Activated CD8-positive, alpha-beta memory T cell treated with anti-CD3 and anti-CD28 coated beads for 48 hours (primary cell): ENCODE measurements around the gene GRB2.

Experiments
- DNase-seq, 3 experiments: peaks; one replicate each; pipeline ENCODE4 v3.0.0-alpha.2; 2020; ENCODE audit warnings: low read depth in 2 of 3, low spot score in 2 of 3

GRB2 gene

DNA sequence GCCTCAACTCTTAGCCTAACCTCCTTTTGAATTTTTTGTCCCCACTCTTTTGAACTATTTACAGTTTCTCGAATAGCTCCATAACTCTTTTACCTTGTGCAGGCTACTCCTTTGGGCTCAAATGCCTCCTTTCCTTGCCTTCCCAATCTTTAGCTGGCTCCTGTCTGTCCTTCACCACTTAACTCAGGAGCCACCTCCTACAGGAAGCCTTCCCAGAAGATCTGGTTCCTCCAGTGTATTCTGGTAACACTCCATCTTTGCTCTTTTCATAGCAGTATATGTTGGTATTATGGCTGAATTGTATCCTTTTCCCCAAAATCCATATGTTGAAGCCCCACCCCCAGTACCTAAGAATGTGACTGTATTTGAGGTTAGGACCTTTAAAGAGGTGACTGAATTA is 9.0 kb upstream of the GRB2 start:
- DNase-seq = no peak

DNA sequence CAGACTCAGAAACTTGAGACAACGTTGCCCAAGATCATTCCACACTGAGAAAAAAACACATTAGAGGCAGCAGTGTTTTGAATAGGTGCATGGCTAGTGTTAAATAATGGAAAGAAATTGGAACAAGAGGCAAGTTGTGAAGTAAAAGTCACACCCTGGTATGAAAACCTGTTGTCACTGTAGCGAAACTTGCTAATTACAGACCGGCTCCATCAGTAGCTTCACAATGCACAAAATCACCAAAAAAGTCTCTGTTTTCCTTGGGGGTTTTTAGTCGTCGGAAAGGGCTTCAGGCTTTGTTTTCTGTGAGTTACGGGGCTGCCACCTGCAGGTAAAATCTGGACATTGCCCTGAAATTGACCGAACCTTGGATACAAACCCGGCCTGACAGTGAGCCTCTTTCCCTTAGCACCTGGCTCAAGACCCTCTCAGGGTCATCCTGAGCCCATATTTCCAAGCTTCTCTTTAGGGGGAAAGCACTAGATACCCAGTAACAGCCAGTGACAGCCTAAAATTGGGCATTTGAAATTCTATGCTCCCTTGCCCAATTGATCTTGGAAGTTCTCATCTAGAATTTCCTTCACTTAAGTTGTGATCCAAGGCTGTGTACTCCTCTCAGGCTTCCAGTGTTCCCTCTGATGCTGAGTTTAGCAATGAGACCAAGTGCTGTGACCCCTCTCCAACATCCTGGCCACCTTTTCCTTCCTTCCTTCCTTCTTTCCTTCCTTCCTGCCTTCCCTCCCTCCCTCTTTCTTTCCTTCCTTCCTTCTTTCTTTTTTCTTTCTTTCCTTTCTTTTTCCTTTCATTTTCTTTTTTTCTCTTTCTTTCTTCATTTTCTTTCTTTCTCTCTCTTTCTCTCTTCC is 7.2 kb upstream of the GRB2 start:
- DNase-seq = peak in 2 of 3 experiments; percentile 45 to 47

DNA sequence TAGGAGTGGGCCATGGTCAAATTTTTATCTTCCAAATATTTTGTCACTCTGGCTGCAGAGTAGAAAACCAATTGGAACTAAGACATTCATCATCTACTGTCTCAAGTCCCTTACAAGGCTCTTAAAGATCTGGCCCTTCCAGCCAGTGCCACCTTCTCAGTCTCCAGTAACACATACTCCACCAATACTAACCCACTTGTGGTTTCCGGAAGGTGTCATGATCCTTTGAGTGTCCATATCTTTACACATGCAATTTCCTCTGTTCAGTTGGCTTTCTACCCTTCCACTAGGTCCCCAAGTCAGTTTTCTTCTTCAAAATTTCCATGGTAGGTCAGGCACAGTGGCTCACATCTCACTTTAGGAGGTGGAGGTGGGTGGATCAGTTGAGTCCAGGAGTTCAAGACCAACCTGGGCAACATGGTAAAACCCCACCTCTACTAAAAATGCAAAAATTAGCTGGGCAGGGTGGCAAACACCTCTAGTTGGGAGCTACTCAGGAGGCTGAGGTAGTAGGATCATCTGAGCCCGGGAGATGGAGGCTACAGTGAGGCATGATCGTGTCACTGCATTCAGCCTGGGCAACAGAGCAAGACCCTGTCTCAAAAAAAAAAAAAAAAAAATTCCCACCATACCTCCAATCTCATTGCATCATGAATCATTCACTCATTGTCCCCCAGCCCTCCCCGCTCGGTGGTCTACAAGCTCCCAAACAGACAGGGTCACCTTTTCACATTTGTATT is 6.0 kb upstream of the GRB2 start:
- no peak for DNase-seq

DNA sequence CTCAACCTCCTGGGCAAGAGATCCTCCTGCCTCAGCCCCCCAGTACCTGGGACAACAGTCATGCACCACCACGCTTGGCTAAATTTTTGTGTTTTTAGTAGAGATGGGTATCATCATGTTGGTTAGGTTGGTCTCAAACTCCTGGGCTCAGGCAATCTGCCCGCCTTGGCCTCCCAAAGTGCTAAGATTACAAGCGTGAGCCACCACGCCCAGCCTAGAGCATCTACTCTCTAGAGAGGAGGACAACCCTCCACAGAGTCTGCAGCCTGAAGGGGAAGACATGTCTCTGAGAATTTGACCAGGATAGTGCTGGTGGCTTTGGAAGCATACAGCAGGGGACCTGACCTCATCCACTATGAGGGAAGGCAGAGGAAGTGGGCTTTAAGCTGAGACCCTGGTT is 4.7 kb upstream of the GRB2 start:
- DNase-seq = no peak

DNA sequence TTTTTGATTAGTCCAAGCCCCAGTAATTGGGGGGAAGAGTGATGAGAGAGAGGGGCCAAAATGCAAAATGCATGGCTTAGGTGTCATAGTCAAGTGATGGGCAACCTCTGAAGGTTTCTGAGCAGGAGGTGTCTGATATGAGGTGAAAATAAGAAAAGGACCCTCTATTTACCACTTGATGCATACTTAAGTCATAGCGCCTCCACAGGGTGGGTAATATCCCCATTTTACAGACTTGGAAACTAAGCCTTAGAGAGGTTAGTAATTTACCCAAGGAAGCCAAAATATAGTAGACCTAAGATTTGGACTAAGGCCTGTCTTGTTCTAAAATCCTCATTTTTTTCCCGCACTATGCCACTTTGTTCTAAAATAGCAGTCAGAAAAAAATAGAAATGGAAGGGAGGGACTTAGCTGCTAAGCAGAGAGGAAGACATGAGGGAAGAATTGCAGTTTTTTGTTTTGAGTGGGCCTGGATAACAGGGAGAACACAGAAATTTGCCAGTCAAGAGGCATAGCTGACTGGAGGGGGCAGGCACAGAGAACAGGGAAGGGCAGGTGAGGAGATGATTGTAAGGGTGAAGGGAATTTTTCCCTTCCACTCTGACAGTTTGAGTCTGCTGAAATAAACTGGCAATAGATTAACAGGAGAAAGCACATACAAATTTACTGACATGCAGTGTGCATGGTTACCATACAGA is 2.3 kb upstream of the GRB2 start:
- no peak for DNase-seq

DNA sequence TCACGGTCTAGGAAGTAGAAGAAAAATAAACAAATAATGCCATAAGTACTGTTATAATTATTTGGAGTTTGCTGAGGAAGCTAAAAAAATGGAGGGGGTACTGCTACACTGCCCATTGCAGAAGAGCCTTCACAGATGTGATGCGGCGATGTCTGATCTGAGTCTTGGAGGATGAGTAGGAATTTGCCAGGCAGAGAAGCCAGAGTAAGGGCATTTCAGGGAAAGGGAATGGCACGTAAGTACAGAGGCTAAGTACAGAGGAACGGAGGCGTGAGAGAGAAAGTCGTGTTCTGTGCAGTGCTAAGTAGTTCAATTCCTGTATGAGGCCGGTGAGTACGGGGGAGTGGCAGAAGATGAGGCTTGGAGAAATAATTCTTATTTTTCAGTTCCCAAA is 741 bp upstream of the GRB2 start:
- DNase-seq = no peak

DNA sequence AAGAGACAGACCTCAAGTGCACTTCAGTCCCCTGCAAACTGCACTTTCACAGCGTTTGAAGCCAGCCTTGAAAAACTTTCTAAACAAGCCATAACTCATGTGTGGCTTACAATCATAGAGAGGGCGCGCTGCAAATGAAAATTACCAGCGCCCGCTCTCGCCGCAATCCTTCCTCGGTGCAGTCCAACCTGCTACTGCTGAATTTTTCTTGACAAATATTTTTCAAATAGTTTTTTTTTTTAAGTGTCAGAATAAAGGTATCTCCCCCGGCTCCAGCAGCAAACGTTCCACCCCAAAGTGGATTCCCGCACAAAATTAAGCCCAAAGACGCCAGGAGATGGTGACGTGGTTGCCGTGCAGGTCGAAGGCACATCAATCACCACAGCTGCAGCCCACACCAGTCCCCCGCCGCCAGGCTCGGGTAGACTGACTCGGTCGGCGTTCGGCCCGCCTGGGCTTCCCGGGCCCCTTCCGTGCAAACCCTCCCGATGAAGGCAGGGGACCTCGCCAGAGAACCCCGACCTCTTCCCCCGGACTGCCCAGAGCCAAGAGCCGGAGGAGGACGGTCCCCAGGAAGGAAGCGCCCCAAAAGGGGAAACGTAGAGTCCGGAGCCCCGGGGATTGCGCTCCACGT is 630 bp downstream of the GRB2 start:
- DNase-seq = peak; percentile 34 to 47 (median 38)

DNA sequence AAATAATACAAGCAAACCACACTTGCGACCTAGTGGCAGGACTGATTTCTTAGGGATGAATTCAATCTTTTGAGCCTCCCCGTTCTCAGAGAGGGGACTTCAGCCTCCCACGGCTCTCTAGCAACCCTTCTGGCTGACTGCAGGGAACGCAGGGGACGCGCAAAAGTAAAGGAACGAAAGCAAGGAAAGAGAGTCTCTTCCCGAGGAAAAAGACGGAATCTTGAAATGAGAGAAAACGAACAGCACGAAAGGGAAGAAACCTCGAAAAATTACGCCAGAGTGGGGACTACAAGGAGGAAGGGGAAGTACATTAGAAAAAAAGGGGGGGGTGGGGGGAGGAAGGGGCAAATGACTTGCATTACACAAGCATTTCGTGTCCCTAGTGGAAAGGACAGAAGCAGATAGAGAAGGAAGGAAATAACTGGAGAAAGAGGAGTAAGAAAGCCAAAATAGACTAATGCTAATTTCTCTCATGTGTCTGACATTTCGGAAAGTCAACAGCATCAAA is 1.2 kb downstream of the GRB2 start:
- peak in 1 of 3 experiments; percentile 22 for DNase-seq

DNA sequence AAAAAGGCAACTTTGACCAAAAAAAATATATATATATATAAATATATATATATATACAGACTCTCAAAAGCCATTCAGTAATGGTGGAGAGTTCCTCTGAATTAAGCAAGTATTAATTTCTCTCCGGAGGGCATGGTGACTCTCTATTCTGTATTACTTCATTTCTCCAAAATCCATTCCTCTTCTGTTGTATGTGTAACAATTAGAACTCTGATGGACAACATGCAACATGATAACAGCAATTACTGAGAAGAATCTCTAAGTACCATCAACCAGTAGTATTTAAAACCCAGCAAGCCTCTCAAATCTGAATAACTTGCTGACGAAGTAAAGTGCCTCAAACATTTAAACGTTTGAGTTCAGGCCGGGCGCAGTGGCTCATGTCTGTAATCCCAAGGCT is 2.3 kb downstream of the GRB2 start:
- no peak for DNase-seq

DNA sequence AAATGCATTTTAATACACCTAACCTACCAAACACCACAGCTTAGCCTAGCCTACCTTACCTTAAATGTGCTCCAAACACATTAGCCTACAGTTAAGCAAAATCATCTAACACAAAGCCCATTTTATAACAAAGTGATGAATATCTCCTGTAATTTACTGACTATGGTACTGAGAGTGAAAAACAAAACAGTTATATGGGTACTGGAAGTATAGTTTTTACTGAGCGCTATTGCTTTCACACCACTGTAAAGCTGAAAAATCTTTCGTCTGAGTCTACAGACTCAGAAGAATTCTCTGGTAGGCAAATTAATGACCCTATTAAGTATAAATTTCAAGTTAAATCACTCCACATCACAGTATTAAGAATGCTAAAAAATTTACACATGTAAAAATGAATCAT is 3.5 kb downstream of the GRB2 start:
- no peak for DNase-seq

DNA sequence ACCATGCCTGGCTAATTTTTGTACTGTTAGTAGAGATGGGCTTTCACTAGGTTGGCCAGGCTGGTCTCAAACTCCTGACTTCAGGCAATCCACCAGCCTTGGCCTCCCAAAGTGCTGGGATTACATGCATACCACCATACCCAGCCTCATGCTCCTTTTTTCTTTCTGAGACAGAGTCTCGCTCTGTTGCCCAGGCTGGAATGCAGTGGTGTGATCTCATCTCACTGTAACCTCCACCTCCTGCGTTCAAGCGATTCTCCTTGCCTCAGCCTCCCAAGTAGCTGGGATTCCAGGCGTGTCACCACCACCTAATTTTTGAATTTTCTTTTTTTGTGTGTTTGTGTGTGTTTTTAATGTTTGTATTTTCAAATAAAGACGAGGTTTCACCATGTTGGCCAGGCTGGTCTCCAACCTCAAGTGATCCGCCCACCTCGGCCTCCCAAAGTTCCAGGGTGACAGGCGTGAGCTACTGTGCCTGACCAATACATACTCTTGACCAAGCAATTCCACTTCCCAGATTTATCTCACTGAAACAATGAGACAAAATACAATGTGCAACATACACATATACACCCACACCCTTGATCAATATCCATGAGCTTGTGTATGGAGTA is 5.0 kb downstream of the GRB2 start:
- no peak for DNase-seq

DNA sequence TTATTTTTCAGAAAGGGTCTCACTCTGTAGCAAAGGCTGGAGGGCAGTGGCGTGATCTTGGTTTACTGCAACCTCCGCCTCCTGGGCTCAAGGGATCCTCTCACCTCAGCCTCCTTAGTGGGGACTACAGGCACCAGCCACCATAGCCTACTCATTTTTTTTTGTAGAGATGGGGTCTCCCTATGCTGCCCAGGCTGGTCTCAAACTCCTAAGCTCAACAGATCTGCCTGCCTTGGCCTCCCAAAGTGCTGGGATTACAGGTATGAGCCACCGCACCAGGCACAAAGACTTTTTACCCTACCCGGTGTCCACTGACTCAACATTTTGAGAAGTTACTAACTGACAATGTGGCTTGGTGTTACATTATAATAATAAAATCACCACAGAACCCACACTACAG is 7.2 kb downstream of the GRB2 start:
- DNase-seq = no peak

DNA sequence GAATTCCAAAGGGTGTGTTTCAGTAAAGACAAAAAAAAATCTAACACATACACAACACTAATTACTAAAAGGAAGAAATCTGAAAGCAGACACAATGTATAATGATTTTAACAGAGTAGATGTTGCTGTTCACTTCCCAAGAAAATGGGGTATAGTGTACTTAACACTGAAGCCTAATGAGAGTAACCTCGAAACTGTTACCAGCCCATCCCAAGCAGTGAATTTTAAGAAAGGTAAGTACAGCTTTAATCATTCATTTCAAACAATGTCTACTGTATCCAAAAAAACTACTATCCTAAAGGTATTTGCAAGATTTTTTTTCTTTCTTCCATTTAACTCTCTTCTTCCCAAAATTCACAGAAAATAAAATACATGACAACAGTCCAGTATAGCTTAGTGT is 8.3 kb downstream of the GRB2 start:
- DNase-seq = no peak

DNA sequence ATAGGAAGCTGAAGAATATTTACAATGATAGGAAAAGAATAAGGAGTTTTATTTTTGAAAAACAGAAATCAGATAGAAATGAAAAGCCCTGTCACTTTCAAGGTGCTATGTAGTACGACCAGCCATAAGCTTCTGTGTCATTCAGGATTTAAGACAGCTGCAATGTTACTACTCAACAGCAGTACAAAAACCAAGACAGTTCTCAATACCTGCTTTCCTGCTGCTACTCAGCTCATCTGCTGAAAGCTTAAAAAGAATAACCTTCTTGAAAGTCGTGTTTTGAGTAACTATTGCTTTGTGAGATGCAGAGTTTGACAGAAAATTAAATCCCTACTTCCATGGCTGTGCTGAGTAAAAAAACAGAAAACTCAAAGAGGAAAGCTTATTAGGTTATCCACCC is 8.7 kb downstream of the GRB2 start:
- no peak for DNase-seq

DNA sequence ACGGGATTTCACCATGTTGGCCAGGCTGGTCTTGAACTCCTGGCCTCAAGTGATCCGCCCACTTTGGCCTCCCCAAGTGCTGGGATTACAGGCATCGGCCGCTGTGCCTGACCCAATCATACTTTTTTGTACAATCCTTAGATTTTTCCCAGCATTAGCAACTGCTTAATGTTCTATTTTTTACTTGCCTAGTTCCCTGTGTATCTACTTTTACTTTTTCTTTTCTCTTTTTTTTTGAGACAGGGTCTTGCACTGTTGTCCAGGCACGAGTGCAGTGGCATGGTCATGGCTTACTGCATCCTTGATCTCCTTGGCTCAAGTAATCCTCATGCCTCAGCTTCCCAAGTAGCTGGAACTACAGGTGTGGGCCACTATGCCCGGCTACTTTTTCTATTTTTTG is 9.5 kb downstream of the GRB2 start:
- no peak for DNase-seq

DNA sequence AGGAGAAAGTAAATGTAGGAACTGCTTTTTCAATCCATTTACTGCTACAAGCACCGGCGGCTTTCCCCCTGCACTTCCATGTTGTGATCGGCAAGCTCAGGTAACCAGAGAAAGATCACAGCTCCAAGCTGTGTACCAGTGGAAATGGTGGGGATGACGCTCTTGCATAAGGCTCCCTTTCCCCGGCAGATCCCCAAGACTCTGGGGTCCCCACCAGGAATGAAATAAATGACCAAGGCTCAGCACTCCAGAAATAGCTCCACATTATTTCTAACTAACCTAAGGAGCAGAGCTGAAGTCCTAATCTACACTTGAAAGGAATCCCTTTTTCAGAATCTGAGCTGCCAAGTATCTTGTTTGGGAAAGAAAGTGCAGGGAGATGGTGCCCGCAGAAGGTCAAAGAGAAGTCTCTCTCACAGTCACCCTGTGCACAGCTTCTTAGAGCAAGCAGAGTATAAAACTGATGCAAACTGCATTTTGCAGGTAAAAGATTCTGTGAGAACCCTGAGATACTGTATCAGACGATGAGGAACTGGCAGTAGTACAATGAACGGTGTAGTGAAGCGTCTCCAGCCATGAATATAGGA is 11.1 kb downstream of the GRB2 start:
- no peak for DNase-seq

DNA sequence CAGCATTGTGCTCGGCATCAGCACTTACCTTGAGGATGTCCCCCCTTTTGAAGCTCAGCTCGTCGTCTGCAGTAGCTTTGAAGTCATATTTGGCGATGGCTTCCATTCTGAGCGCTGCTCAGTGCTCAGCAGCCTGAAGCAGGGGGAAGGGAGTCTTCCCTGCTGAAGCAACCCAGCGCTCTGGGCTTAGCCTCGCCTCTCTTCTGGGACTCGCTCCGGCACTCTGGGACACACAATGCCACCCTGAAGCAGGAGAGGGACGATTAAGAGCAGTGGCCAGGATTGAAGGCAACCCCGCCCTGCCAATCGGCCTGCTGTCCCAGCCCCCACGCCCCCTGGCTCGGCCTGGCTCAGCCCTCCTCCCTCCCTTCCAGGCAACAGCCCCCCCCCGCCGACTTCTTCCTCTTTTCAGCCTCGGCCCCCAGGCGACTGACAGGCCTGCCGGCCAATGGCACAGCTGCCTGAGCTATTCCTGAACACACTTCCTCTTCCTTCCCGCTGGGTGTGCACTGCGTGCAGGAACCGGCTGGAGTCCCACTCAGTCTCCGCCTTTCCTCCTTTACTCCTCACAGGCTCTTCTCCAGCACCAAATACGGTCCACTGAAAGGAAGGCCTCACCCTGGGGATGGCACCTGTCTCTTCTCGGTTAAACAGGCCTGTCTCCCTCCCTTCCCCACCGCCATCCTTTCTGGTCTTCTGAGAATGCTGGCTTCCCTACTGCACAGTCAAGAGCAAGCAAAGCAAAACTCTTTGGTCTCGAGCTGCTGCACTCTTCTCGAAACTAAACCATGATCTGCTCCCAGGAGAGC is 11.8 kb downstream of the GRB2 start:
- DNase-seq = peak; percentile 60 to 64 (median 62)

DNA sequence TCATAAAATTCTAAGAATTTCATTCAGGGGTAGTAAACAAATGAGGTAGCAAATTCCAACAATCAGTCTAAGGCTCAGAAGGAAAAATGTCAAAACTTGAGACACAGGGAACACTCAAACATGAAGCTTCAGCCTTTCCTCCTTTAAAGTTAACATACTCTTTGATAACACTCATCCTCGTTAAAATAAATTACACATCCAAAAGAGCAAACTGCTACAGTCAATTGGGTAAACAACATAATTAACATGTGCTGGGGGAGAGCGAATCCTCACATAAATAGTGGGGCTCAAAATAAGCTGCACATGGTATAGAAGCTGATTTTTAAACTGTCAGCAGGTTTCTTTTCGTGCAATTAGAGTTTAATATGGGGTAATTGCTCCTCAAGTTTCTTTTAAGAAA is 12.9 kb downstream of the GRB2 start:
- DNase-seq = no peak

DNA sequence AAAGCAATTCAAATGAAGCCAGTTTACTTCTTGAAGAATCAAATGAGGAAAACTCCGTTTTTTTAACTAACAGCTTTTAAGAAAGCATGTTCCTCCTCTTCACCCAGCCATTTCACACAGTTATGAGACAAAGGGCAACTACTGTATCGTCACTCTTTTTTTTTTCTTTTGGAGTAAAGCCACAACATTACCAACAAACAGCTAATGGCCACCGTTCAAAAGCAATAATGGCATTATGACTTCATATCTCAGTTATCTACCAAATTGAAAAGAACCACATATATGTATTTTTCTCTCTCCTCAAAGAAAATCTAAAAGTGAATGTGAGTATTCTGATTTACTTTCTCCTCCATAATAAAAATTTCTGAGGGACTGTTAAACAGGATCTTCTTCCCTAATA is 14.5 kb downstream of the GRB2 start:
- DNase-seq = no peak
